MV-4-11 (cell line): ENCODE measurements around the gene JUND.
"Not testable (repeated sequence)": the region's sequence is repeated elsewhere in the genome, so short reads cannot be mapped to it uniquely, and the experiment has no call there.

Source experiments
- DNase-seq: peaks from one replicate; lab custom pipeline; 2025; lab: John Stamatoyannopoulos, UW

The JUND gene

DNA sequence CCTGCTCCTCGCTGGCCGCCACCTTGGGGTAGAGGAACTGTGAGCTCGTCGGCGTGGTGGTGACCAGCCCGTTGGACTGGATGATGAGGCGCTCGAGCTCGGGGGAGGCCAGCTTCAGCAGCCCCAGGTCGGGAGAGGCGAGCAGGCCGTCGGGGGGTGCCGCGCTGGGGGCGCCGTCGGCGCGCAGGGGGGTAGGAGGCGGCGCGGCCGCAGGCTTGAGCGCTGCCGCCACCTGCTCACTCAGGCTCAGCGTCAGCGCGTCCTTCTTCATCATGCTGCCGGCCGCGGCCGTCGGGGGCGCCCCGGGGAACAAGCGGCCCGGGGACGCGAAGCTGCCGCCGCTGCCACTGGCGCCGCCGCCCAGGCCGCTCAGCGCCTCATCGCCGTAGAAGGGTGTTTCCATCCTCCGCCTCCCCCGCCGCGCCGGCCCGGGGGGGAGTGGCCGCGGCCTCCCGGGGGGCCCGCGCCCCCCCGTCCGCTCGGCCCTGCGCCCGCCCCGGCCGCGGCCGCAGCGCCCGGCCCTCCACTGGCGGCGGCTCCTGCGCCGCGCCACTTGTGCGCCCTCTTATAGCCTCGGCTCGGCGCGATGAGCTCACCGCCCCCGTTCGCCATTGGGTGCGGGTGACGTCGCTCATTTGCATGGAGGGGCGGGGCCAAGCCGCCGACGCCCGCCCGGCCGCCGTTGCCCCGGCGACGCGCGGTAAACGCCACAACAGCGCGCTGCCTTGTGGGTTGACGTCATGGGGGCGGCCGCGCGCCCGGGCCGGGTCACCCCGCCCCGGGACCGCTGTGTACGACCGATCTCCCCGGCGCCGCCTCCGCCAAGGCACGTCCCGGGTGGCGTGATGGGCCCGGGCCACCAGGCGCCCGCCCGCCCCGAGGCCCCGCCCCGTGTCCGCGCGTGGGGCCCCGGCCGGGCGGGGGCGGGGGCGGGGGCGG, at the start of gene JUND:
Gene JUND, minus strand, starts transcription at position 541 of the 939 bp plus-strand sequence. Its CDS starts 138 bp downstream, at position 403.
- DNase-seq, result peak; percentile 98

DNA sequence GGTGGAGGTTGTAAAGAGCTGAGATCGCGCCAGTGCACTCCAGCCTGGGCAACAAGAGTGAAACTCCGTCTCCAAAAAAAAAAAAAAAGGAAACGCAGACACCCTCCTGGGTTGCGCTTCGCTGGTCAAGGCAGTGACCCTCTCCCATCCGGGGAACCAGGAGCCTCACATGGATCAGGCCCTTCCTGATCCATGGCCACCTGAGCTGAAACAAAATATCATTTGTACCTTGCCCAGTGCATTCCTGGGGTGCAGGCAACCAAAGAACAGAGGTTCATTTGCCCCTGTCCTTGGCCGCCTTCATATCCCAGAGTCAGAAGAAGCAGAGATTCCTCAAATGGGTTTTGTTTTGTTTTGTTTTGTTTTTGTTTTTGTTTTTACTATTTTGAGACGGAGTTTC, 49.4 kb upstream of the JUND start:
- DNase-seq, result no peak

DNA sequence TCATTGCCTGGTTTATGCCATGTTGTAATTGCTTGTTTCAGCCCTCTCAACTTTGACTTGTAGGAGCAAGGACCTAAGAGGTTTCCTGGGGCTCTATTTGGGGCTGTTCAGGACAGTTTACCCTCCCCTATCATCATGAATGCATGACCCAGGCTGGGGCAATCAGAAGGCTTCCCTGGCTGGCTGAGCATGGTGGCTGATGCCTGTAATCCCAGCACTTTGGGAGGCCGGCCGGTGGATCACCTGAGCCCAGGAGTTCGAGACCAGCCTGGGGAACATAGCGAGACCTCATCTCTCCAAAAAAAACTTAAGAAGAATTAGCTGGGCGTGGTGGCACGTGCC, 47.6 kb upstream of the JUND start:
- no peak for DNase-seq

GRCh38 chr19:18328340-18329034, 47.1 kb upstream of the JUND start:
- peak; percentile 99 for DNase-seq

- no peak for DNase-seq
These were observed 45.4 kb upstream of the JUND start for GRCh38 chr19:18326772-18327171.

DNA sequence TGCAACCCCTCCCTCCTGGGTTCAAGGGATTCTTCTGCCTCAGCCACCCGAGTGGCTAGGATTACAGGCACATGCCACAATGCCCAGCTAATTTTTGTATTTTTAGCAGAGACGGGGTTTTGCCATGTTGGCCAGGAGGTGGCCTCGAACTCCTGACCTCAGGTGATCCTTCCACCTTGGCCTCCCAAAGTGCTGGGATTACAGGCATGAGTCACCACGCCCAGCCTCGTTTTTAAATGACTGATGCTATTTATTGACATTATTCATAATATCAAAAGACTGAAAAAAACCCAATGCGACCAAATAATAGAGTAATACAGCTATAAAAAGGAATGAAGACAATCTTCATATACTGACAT, 42.9 kb upstream of the JUND start:
- DNase-seq, result not testable (repeated sequence)

GRCh38 chr19:18322759-18323460, 41.5 kb upstream of the JUND start, which contains the start of gene LSM4:
TSS of gene LSM4 (minus strand) at chr19:18323076. CDS start at chr19:18323020, 56 bp downstream.
- DNase-seq, result peak; percentile 99

GRCh38 chr19:18322318-18322758, 40.9 kb upstream of the JUND start:
- DNase-seq, result peak; percentile 73

DNA sequence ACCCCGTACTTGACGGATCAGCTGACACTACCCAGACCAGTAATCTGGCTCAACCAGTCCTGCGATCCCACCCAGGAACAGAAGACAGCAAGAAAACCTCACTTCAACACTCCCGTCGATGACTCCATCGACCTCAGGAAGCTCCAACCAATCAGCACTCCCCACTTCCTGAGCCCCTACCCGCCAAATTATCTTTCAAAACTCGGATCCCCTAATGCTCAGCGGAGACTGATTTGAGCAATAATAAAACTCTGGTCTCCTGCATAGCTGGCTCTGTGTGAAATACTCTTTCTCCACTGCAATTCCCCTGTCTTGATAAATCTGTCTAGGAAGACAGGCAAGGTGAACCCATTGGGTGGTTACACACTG, 40.3 kb upstream of the JUND start:
- peak; percentile 81 for DNase-seq

DNA sequence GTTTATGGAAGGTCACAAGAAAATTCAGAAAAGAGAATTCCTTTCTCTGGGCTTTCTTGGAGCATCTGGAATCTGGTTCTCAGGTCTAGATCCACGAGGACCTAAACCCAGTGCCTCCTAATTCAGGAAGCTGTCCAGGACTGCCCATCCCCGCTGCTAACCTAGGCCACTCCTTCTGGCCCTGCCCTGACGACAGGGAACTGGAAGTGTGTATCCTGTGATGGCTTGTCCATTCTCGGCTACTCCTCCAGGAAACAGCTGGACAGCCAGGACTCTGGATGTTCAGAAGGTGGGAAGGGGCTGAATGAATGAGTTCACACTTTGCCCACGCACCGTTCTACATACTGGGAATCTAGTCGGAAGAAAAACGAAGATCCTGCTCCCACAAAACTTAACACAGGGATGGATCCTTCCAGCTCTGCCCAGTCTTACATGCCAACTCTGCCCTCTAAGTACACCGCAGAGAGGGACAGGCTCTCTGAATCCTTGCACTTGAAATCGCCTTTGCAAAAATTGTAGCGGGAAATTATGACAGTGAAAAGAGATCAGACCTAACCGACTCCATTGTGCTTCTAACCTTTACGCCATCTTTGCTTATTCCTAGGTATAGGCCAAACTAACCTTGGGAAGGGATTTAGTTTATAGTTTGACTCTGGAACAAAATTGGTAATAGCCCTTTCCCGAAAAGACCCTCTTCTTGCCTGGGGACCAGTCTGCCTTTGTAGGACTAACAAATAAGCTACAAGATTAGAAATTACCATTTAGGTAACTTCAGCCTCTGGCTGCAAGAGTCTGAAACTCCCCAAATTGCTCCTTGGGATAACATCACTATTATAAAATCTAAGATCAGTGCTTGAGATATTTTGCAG, 39.7 kb upstream of the JUND start:
- no peak for DNase-seq

DNA sequence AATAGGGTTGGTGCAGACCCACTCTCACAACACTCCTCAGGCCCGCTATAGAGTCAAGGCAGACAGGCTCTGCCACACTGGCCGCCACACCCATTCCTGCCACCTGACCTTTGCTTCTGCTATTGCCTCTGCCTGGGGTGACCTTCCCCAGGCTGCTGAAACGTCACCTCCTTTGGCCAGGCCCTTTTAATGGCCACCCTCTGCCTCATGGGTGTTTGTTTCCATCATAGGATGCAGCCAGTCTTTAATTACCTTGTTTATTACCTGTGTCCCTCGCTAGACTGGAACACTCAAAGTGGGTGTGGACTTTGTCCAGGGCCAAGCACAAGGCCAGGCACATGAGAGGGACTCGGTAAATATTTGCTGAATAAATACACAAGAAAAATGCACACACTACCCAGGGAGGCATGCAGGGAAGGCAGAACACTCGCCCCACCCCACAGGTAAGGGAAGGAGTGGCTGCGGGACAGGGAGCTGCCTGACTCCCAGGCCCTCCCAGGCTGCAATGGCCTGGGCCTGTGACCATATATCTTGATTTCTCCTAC, 38.2 kb upstream of the JUND start:
- DNase-seq, result no peak

DNA sequence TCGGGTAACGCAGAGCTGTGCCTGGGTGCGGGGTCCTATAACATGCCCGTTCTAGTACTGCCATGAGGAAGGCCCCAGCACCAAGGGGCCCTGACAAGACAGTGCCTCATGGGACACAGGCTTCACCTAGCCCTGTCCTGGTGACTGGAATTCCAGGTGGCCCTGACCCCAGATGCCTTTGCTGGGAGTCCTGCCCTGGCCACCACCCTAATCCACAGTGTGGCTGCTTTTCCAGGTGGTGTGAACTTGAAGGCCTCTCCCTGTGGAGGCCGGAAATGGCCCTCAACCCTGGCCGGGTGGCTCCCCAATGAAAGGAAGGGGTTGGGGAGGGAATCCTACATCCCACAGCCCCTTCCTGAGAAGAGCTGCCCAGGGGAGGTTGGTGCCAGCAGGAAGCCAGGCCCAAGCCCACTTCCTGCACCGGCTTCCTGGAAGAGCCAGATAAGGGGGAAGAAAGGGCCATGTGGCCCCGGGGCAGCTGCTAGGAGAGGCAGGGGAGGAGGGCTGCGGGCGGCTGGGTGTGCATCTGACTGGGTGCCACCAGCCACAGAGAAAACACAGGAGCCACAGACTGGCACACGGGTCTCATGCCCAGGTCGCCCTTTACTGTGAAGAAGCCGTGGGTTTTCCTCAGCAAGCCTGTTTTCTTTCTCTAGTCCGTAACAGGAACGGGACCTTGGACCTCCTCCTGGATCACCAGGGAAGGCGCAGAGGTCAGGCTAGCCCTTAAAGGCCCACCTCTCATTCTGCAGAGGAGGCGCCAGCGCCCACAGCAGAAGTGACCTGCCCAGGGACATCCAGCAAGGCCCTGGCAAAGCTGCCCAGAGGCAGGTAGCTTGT, 36.8 kb upstream of the JUND start:
- DNase-seq, result peak; percentile 54

- DNase-seq, result no peak
These were observed 32.0 kb upstream of the JUND start for GRCh38 chr19:18313398-18313797.

DNA sequence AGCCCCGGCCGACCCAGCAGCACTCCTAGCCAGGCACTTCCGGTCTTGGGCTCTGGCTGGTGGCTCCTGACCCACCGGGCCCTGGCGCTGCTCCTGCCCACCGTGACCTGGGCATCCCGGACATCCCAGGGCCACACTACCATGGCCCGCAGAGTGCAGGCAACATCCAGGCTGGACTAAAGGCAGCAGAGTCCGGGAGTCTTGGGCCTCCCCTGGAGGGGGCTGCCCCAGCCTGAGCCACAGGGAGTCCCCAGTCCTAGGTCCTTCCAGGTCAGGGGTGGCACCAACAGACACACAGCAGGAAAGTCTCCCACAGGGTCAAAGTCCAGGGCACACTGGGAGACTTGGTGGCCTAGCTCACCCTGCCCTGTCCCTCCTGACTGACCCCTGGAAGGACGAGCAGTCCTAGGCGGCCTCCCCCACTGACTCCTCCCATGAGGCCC, 30.7 kb upstream of the JUND start:
- no peak for DNase-seq

DNA sequence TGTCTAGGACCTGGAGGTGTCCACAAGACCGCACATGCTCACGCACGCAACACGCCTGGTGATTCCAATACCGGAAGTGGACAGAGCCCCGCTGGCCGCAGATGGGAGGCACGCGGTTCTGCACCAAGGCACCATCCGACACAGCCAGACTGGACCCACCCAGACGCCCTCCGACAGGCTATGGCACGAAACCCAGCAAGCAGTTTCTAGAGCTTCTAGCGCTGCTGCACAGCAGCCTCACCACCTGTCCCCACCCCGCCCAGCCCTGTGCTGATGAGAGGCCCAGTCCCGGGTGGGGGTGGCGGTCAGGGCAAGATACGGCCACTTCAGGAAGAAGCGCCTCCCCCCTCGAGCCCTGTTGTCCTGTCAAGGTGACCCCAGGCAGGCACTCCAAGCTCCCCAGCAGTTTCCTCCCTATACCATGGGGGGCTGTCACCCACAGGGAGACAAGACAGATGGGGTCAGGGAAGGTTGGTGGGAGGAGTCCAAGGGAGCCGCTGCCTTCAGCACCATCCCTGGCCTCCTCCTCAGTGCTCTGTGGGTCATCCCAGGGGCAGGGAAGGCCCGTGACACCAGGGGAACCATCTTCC, 30.2 kb upstream of the JUND start:
- no peak for DNase-seq

GRCh38 chr19:18310966-18311365, 29.5 kb upstream of the JUND start:
- no peak for DNase-seq

GRCh38 chr19:18310118-18310909, 28.9 kb upstream of the JUND start:
- no peak for DNase-seq

DNA sequence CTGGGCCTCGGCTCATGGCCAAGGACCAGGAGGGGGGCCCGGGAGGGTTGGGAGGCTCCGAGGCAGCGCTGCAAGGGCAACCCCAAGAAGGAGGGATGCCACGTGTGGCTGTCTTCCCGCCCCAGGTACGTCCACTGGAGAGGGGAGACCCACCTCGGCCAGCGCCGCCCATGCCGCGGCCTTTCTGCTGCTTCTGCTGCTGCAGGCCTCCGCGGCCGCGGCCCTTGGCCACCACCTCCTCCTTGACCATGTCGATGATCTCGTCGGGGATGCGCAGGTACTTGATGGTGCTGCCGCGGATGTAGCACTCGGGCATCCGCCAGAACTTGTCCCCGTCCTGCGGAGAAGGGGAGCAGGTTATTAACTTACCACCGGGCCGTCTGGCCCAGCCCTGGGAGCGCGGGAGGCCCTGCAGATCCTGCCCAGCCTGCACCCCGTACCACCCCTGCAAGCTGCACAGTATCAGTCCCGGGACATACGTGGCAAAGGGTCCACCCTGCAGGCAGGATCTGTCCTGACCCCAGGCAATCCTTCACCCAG, 28.2 kb upstream of the JUND start:
- DNase-seq, result no peak

- no peak for DNase-seq
These were observed 27.5 kb upstream of the JUND start for GRCh38 chr19:18308948-18309325.
